Measurements from ENCODE around the gene CCDC50.

CCDC50 gene

GRCh38 chr3:191380001-191380400, 50.8 kb downstream of the CCDC50 start:
- DNase-seq (ENCODE audit: low read depth), result no peak

- DNase-seq (ENCODE audit: low read depth), result no peak
Observed at GRCh38 chr3:191381303-191381702, 52.1 kb downstream of the CCDC50 start.

GRCh38 chr3:191382661-191383060, 53.5 kb downstream of the CCDC50 start:
- DNase-seq (ENCODE audit: low read depth), result no peak

- no peak for DNase-seq (ENCODE audit: low read depth)
Observed at GRCh38 chr3:191383124-191383523, 53.9 kb downstream of the CCDC50 start.

- no peak for DNase-seq (ENCODE audit: low read depth)
Observed at GRCh38 chr3:191385101-191385500, 55.9 kb downstream of the CCDC50 start.

GRCh38 chr3:191387441-191388077, 58.4 kb downstream of the CCDC50 start:
- DNase-seq (ENCODE audit: low read depth), result no peak

GRCh38 chr3:191388823-191389222, 59.6 kb downstream of the CCDC50 start:
- DNase-seq (ENCODE audit: low read depth), result no peak

GRCh38 chr3:191390580-191390979, 61.4 kb downstream of the CCDC50 start:
- no peak for DNase-seq (ENCODE audit: low read depth)

GRCh38 chr3:191391861-191392808, 62.9 kb downstream of the CCDC50 start:
- no peak for DNase-seq (ENCODE audit: low read depth)

GRCh38 chr3:191393146-191393545, 64.0 kb downstream of the CCDC50 start:
- no peak for DNase-seq (ENCODE audit: low read depth)

- no peak for DNase-seq (ENCODE audit: low read depth)
Observed at GRCh38 chr3:191397771-191398170, 68.6 kb downstream of the CCDC50 start.

- DNase-seq (ENCODE audit: low read depth), result no peak
Observed at GRCh38 chr3:191398607-191399006, 69.4 kb downstream of the CCDC50 start.

GRCh38 chr3:191399918-191400317, 70.7 kb downstream of the CCDC50 start:
- DNase-seq (ENCODE audit: low read depth), result no peak

GRCh38 chr3:191401775-191402357, 72.7 kb downstream of the CCDC50 start:
- DNase-seq (ENCODE audit: low read depth), result no peak

GRCh38 chr3:191409791-191410359, 80.7 kb downstream of the CCDC50 start:
- no peak for DNase-seq (ENCODE audit: low read depth)

GRCh38 chr3:191412759-191413158, 83.6 kb downstream of the CCDC50 start:
- peak; percentile 53 for DNase-seq (ENCODE audit: low read depth)

GRCh38 chr3:191414286-191414685, 85.1 kb downstream of the CCDC50 start:
- DNase-seq (ENCODE audit: low read depth), result no peak

- DNase-seq (ENCODE audit: low read depth), result no peak
Observed at GRCh38 chr3:191414732-191415131, 85.5 kb downstream of the CCDC50 start.

GRCh38 chr3:191415566-191415965, 86.4 kb downstream of the CCDC50 start:
- DNase-seq (ENCODE audit: low read depth), result no peak

- DNase-seq (ENCODE audit: low read depth), result no peak
Observed at GRCh38 chr3:191417457-191417729, 88.2 kb downstream of the CCDC50 start.

GRCh38 chr3:191420771-191421170, 91.6 kb downstream of the CCDC50 start:
- no peak for DNase-seq (ENCODE audit: low read depth)

GRCh38 chr3:191424881-191425280, 95.7 kb downstream of the CCDC50 start:
- no peak for DNase-seq (ENCODE audit: low read depth)

GRCh38 chr3:191425322-191425734, 96.1 kb downstream of the CCDC50 start:
- DNase-seq (ENCODE audit: low read depth), result no peak
